GM10266 (cell line): ENCODE measurements around the gene ATP9B.

Experiments
- DNase-seq: peaks from one replicate; pipeline ENCODE4 v3.0.0; 2012; ENCODE audit errors: extremely low spot score
- TF ChIP-seq, protein P1 (sequence below): IDR thresholded peaks from 2 replicates; pipeline ENCODE4 v1.5.1; 2012; ENCODE audit warnings: mild to moderate bottlenecking, low read depth; ENCODE audit not compliant: control insufficient read depth, insufficient read depth; ENCODE audit errors: missing control alignments

ATP9B gene

GRCh38 chr18:79386547-79386946 lies 317.4 kb downstream of the ATP9B start:
- no peak for DNase-seq

DNA sequence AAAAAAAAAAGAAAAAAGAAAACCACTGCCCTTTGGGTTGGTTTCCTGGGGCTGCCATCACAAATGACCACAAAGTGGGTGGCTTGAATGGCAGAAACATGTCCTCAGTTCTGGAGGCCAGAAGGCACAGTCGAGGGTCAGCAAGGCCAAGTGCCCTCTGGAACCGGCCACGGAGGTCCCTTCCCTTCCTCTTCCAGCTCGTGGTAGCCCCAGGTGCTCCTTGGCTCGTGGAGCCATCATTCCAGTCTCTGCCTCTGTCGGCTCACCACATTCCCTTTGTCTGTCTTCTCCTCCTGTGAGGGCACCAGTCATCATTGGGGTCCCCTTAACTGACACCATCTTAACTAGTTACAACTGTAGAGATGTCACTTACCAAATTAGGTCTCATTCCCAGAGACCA lies 318.0 kb downstream of the ATP9B start:
- TF ChIP-seq, protein P1, sequence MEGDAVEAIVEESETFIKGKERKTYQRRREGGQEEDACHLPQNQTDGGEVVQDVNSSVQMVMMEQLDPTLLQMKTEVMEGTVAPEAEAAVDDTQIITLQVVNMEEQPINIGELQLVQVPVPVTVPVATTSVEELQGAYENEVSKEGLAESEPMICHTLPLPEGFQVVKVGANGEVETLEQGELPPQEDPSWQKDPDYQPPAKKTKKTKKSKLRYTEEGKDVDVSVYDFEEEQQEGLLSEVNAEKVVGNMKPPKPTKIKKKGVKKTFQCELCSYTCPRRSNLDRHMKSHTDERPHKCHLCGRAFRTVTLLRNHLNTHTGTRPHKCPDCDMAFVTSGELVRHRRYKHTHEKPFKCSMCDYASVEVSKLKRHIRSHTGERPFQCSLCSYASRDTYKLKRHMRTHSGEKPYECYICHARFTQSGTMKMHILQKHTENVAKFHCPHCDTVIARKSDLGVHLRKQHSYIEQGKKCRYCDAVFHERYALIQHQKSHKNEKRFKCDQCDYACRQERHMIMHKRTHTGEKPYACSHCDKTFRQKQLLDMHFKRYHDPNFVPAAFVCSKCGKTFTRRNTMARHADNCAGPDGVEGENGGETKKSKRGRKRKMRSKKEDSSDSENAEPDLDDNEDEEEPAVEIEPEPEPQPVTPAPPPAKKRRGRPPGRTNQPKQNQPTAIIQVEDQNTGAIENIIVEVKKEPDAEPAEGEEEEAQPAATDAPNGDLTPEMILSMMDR = no peak
- DNase-seq = no peak

More at GRCh38 chr18:79386547-79386946, 317.4 kb downstream of the ATP9B start:
- TF ChIP-seq, protein P1 = no peak

GRCh38 chr18:79387615-79388014 lies 318.4 kb downstream of the ATP9B start:
- DNase-seq = no peak
- TF ChIP-seq, protein P1 = no peak

DNA sequence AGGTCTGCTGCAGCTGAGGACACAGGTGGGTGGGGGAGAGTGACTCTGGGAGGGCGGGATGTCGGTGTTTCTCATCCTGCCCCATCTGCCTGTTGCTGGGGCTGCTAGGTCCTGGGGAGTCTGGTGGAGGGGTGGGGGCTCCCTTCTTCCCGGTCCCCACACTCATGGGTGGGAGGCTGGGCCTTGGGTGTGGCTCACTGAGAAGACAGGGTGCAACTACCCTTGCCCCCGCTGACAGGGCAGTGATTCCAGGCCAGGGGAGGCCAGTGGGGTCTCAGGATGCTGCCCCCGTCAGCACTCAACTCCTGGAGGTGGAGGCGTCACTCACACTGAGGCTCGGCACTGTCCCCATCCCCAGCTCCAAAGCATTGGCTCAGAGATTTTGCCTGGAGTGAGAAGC lies 318.8 kb downstream of the ATP9B start:
- TF ChIP-seq, protein P1 = no peak
- DNase-seq = no peak

DNA sequence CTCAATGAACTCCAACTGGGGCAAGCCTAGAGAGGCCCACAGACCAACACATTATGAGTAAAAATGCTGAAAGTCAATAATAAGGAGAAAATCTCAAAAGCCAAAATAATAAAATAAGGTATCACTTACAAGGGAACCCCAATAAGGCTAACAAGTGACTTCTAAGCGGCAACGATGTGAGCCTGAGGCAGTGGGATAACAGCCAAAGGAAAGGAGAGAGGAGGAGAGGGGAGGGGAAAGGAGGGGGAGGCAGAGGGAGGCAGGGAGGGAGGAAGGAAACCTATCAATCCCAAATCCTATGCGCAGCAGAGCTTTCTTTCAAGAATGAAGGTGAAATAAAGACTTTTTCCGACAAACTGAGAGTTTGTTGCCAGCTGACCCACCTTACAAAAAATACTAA lies 320.5 kb downstream of the ATP9B start:
- TF ChIP-seq, protein P1 = no peak
- DNase-seq = no peak

- no peak for DNase-seq
- TF ChIP-seq, protein P1 = no peak
Measured at GRCh38 chr18:79392226-79392625, 323.0 kb downstream of the ATP9B start.

DNA sequence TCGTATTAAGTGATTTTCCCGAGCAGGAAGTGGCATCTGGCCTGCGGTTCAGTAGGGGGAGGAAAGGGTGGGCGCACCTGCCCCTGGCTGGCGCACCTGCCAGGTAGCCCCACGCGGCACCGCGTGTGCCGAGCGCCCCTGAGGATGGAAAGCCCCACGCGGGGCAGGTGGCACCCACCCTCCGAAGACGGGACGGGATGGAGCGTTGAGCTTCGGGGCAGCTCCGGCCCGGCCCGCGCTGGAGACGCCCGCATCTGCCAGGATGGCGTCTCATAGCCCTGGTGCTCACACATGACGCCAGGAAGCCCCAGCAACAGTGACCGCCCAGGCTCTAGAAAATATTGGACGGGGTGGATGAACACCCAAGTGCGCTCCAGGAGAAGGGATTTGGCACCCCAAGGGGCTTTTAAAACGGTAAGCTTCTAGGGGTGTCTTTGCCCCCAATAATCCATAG lies 324.0 kb downstream of the ATP9B start:
- TF ChIP-seq, protein P1 = no peak

More for the DNA sequence above, 324.0 kb downstream of the ATP9B start:
- no peak for DNase-seq
